Vagina (tissue), 2 donors: ENCODE measurements around the gene TBC1D22A. TPM values are rescaled to one million over a fixed set of nuclear protein-coding genes. Genes with fewer than 3 reads are reported as not detected.

ENCODE experiments used
- DNase-seq, 2 donors: peaks; one replicate each; pipeline ENCODE4 v3.0.0-alpha.2; 2017; ENCODE audit errors: extremely low spot score in 2 of 2
- H3K27ac ChIP-seq: fragments of 200-600 bp; sonication (generic); one replicate; pipeline ENCODE4 v1.5.1; 2019
- H3K27me3 ChIP-seq: fragments of 200-600 bp; sonication (generic); one replicate; pipeline ENCODE4 v1.5.1; 2019
- H3K36me3 ChIP-seq, 2 donors: fragments of 200-600 bp; sonication (generic); one replicate each; pipeline ENCODE4 v1.5.1; 2017 to 2019
- H3K4me1 ChIP-seq: fragments of 200-600 bp; sonication (generic); one replicate; pipeline ENCODE4 v1.5.1; 2019
- H3K4me3 ChIP-seq, 2 donors: fragments of 200-600 bp; sonication (generic); 1 replicate in 1 of 2; 2 replicates in 1 of 2; pipeline ENCODE4 v1.5.1; 2016 to 2019
- H3K9me3 ChIP-seq: fragments of 200-600 bp; sonication (generic); one replicate; pipeline ENCODE4 v1.5.1; 2019
- CTCF ChIP-seq, 3 experiments: fragments of 450-650 bp in 2 of 3; fragments of 200-600 bp in 1 of 3; sonication (generic) in 1 of 3; IDR thresholded peaks; one replicate each; pipeline ENCODE4 v1.5.1; 2017 to 2019; ENCODE audit warnings: antibody characterized with exemption in 3 of 3, mild to moderate bottlenecking in 2 of 3, moderate library complexity in 2 of 3
- POLR2A ChIP-seq, 2 donors: fragments of 450-650 bp; IDR thresholded peaks; one replicate each; pipeline ENCODE4 v1.6.1; 2017; ENCODE audit warnings: antibody characterized with exemption in 2 of 2, mild to moderate bottlenecking in 2 of 2, moderate library complexity in 2 of 2
- POLR2AphosphoS5 ChIP-seq, 2 donors: sonication (generic); formaldehyde crosslinking; IDR thresholded peaks; one replicate each; pipeline ENCODE4 v1.9.0; 2017; ENCODE audit warnings: antibody characterized with exemption in 2 of 2, mild to moderate bottlenecking in 2 of 2, low read depth in 1 of 2; ENCODE audit not compliant: insufficient read depth in 1 of 2
- intact Hi-C: fragments of 100-400 bp; cut with DNase I; formaldehyde crosslinking; loops from one replicate; pipeline ENCODE4 v1.15.1; 2023
- total RNA-seq: library from RNA; depleted of rRNA; stranded (reverse); fragments of >200 nt; gene quantifications from one replicate; pipeline ENCODE4 v1.2.3, GENCODE V29; 2016

The TBC1D22A gene
- total RNA-seq, 1 donor from 2014 or later = 38.3 TPM

GRCh38 chr22:46737976-46738646 lies 24.3 kb upstream of the TBC1D22A start, which contains the start of gene CERK:
Gene CERK, minus strand, starts transcription at chr22:46738252. Its CDS starts 104 bp downstream, at chr22:46738148.
- TF ChIP-seq CTCF (IDR thresholded peaks at IDR 0.05) (no peak), POLR2A (IDR thresholded peaks at IDR 0.05) (peak in 1 of 2 donors; percentile 47)
- no peaks in the 10 kb centered on the region for H3K36me3 ChIP-seq
- H3K27me3 ChIP-seq = no peaks in the 10 kb centered on the region
- H3K27ac ChIP-seq = peak within 1 kb of the TSS; percentile 88
- no peaks in the 10 kb centered on the region for H3K9me3 ChIP-seq
- peaks cover 63% of the 10 kb centered on the region for H3K4me1 ChIP-seq
- peak within 1 kb of the TSS; percentile 73 to 91 for H3K4me3 ChIP-seq
- intact Hi-C loops = loop anchor here (5.0 kb wide), 1 partner anchor 161 kb away; no protein-coding TSS in a partner anchor
- DNase-seq = no peak

- DNase-seq = no peak
- intact Hi-C loops = loop anchor here (5.0 kb wide), 1 partner anchor 161 kb away; no protein-coding TSS in a partner anchor
Measured at GRCh38 chr22:46738647-46739093, 23.8 kb upstream of the TBC1D22A start.

GRCh38 chr22:46739094-46739870 lies 23.2 kb upstream of the TBC1D22A start:
- Histone ChIP-seq H3K4me3 (peak overlapping the region; percentile 73 to 91), H3K27ac (peak overlapping the region; percentile 88), H3K36me3 (no peaks in the 10 kb centered on the region), H3K9me3 (no peaks in the 10 kb centered on the region), H3K4me1 (peaks cover 57% of the 10 kb centered on the region), H3K27me3 (no peaks in the 10 kb centered on the region)
- DNase-seq = no peak
- TF ChIP-seq POLR2AphosphoS5 (IDR thresholded peaks at IDR 0.05; ENCODE audit: insufficient read depth in 1 of 2, low read depth in 1 of 2) (peak in 1 of 2 donors; percentile 71), CTCF (IDR thresholded peaks at IDR 0.05) (peak in 1 of 3 experiments; percentile 10), POLR2A (IDR thresholded peaks at IDR 0.05) (no peak)
- intact Hi-C loops = loop anchor here (5.0 kb wide), 1 partner anchor 162 kb away; no protein-coding TSS in a partner anchor

More at GRCh38 chr22:46738647-46739093, 23.8 kb upstream of the TBC1D22A start:
- Histone ChIP-seq H3K4me3 (peak overlapping the region; percentile 73 to 91), H3K27me3 (no peaks in the 10 kb centered on the region), H3K9me3 (no peaks in the 10 kb centered on the region), H3K36me3 (no peaks in the 10 kb centered on the region), H3K27ac (peak overlapping the region; percentile 88), H3K4me1 (peaks cover 63% of the 10 kb centered on the region)
- TF ChIP-seq POLR2AphosphoS5 (IDR thresholded peaks at IDR 0.05; ENCODE audit: insufficient read depth in 1 of 2, low read depth in 1 of 2) (no peak), POLR2A (IDR thresholded peaks at IDR 0.05) (no peak), CTCF (IDR thresholded peaks at IDR 0.05) (no peak)

GRCh38 chr22:46740910-46741780 lies 21.3 kb upstream of the TBC1D22A start:
- Histone ChIP-seq H3K9me3 (no peaks in the 10 kb centered on the region), H3K4me3 (no peak overlapping the region), H3K27ac (no peak overlapping the region), H3K36me3 (no peaks in the 10 kb centered on the region), H3K27me3 (no peaks in the 10 kb centered on the region), H3K4me1 (peaks cover 38% of the 10 kb centered on the region)
- no peak for TF ChIP-seq POLR2A (IDR thresholded peaks at IDR 0.05)
- no peak for TF ChIP-seq CTCF (IDR thresholded peaks at IDR 0.05)
- no peak for TF ChIP-seq POLR2AphosphoS5 (IDR thresholded peaks at IDR 0.05; ENCODE audit: insufficient read depth in 1 of 2, low read depth in 1 of 2)
- intact Hi-C loops = no loop called here
- DNase-seq = no peak
